Measurements from ENCODE around the gene EXD1.
"Not testable (repeated sequence)": the region's sequence is repeated elsewhere in the genome, so short reads cannot be mapped to it uniquely, and the experiment has no call there.

EXD1 gene

GRCh38 chr15:41135580-41135979, 95.0 kb downstream of the EXD1 start:
- DNase-seq = not testable (repeated sequence)

GRCh38 chr15:41133454-41133853, 97.1 kb downstream of the EXD1 start:
- no peak for DNase-seq
